22Rv1 (cell line): ENCODE results near the gene MRC1.

ENCODE experiments used
- CTCF ChIP-seq: fragments of 450-650 bp; IDR thresholded peaks from 2 replicates; pipeline ENCODE4 v1.5.1; 2017; ENCODE audit warnings: mild to moderate bottlenecking
- ZFX ChIP-seq: fragments of 450-650 bp; IDR thresholded peaks from 2 replicates; pipeline ENCODE4 v1.6.1; 2017; ENCODE audit warnings: antibody characterized with exemption, borderline replicate concordance

DNA sequence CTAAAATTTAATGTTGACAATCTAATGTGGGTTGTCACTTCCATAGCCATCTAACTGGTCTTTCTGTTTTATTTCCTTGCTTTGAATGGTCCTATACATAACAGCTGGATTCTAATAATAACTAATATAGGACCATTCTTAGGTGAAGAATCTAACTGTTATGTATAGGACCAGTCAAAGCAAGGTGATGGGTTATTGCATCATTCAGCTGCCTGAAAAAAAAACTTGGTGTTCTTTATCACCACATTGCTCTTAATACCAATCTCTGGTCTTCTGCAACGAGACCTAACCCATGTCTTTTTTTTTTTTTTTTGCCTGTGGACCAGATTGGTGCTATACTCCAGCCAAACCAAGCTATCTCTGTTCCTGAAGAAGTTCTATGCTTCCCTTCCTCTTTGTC is 96.9 kb downstream of the MRC1 start:
- TF ChIP-seq CTCF (no peak), ZFX (no peak)
